ENCODE data around the gene C11orf91.

- TF ChIP-seq CTCF (conservative IDR thresholded peaks at IDR 0.05; ENCODE audit: low read length) (no peak), EZH2phosphoT487 (IDR thresholded peaks at IDR 0.05; ENCODE audit: borderline replicate concordance, low read depth, low read length) (no peak)
These were observed 47.7 kb downstream of the C11orf91 start for GRCh38 chr11:33652930-33653329.
